Calu3 (cell line): ENCODE data around the gene RBFOX1. TPM values are rescaled to one million over a fixed set of nuclear protein-coding genes. Genes with fewer than 3 reads are reported as not detected.

Source experiments
- BruUV-seq: library from RNA; stranded (reverse); fragments of 400-500 nt; replicated peaks from 2 replicates; lab custom pipeline; 2021; lab: Mats Ljungman, UMichigan
- CTCF ChIA-PET: fragments of 300-600 bp; sonication (Branson Sonifier 250); formaldehyde crosslinking; loops from one replicate; lab custom pipeline; 2022; ENCODE audit warnings: antibody characterized with exemption; lab: Charles Lee
- DNase-seq: peaks from one replicate; pipeline ENCODE4 v3.0.0; 2022
- H3K27ac Mint-ChIP-seq: one replicate; pipeline ENCODE4 v1.8.0; 2022; ENCODE audit warnings: mixed read lengths; ENCODE audit not compliant: unreplicated experiment
- H3K27me3 Mint-ChIP-seq: one replicate; pipeline ENCODE4 v1.8.0; 2022; ENCODE audit warnings: mixed read lengths; ENCODE audit not compliant: unreplicated experiment
- H3K36me3 Mint-ChIP-seq: one replicate; pipeline ENCODE4 v1.8.0; 2022; ENCODE audit warnings: mild to moderate bottlenecking, moderate library complexity, mixed read lengths; ENCODE audit not compliant: insufficient read depth, unreplicated experiment
- H3K4me1 Mint-ChIP-seq: one replicate; pipeline ENCODE4 v1.8.0; 2022; ENCODE audit warnings: mild to moderate bottlenecking, low read depth, mixed read lengths; ENCODE audit not compliant: unreplicated experiment
- H3K4me3 Mint-ChIP-seq: one replicate; pipeline ENCODE4 v1.8.0; 2022; ENCODE audit warnings: mild to moderate bottlenecking, low read depth, moderate library complexity, mixed read lengths; ENCODE audit not compliant: unreplicated experiment
- H3K9me3 Mint-ChIP-seq: one replicate; pipeline ENCODE4 v1.8.0; 2022; ENCODE audit warnings: low read depth, mixed read lengths; ENCODE audit not compliant: unreplicated experiment
- CTCF ChIP-seq: fragments of 200-600 bp; IDR thresholded peaks from one replicate; pipeline ENCODE4 v1.8.0; 2022; ENCODE audit warnings: antibody characterized with exemption; ENCODE audit not compliant: unreplicated experiment
- intact Hi-C: fragments of 100-400 bp; cut with micrococcal nuclease; formaldehyde crosslinking; loops from one replicate; pipeline ENCODE4 v1.10.0; 2022; ENCODE audit not compliant: unreplicated experiment
- total RNA-seq: library from RNA; stranded (reverse); gene quantifications from 2 replicates; pipeline ENCODE4 v1.2.3, GENCODE V29; 2022

RBFOX1 gene
- total RNA-seq, 1 experiment from 2014 or later = not detected

- CTCF ChIA-PET = no interaction called here
- BruUV-seq = no TSS peak
- Mint-ChIP-seq H3K4me3 (no peak overlapping the region), H3K27me3 (no peaks in the 10 kb centered on the region), H3K9me3 (peaks cover 17% of the 10 kb centered on the region), H3K27ac (no peak overlapping the region), H3K36me3 (no peaks in the 10 kb centered on the region), H3K4me1 (no peaks in the 10 kb centered on the region)
- TF ChIP-seq CTCF = no peak
- intact Hi-C loops = no loop called here
- DNase-seq = no peak
Measured at GRCh38 chr16:7713244-7713643, 380.6 kb downstream of the RBFOX1 start.

GRCh38 chr16:7714775-7715174, 382.1 kb downstream of the RBFOX1 start:
- CTCF ChIA-PET = no interaction called here
- Mint-ChIP-seq H3K9me3 (peaks cover 13% of the 10 kb centered on the region), H3K36me3 (no peaks in the 10 kb centered on the region), H3K27me3 (no peaks in the 10 kb centered on the region), H3K27ac (no peak overlapping the region), H3K4me1 (no peaks in the 10 kb centered on the region), H3K4me3 (no peak overlapping the region)
- intact Hi-C loops = no loop called here
- no peak for TF ChIP-seq CTCF
- no TSS peak for BruUV-seq
- no peak for DNase-seq

DNA sequence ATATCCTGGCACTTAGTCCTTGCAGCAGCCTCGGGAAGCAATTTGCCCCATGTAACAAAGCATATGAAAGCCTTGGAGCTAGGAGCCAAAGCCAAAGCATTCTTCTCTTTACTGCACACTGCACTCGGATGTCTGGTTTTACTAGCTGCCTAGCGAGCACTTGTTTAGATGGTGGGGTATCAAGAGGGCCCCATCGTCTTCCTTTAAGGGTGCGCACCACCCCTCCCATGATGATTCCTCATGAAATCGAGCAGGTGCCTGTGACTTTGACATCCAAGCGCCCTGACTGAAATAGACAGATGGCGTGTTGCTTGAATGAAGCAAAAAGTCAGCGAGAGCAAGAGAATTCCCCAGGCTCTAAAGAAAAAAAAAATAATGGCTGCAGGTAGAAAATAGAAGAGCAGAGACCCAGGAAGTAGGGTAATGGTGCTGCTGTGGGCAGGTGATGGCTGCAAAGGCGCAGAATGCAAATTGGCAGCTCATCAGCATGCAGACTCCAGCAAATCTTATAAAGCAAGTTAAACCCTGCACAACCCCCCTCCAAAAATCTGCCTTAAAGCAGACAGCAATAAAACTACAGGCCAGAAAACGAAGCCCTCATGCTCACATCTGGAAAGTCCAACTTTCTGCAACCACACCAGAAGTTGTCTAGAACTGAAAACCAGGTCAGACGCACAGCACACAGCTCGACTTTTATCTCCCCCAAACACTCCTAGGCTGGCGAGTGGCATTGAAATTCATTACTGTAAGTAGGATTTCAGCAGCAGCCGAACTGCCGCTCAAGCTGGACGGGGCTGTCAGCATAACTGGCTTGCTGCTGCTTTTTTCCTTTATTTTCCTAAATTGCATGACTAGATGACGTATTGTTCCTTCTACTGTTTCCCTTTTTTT, 384.3 kb downstream of the RBFOX1 start:
- H3K4me3 Mint-ChIP-seq = no peak overlapping the region
- H3K4me1 Mint-ChIP-seq = no peaks in the 10 kb centered on the region
- CTCF ChIA-PET = interaction anchor here (0.5 to 0.6 kb wide), 2 partner anchors 294 to 494 kb away, joined by 3 to 4 read pairs; no protein-coding TSS in a partner anchor
- intact Hi-C loops = no loop called here
- H3K36me3 Mint-ChIP-seq = no peaks in the 10 kb centered on the region
- BruUV-seq = no TSS peak
- TF ChIP-seq CTCF = no peak
- peaks cover 7% of the 10 kb centered on the region for H3K9me3 Mint-ChIP-seq
- H3K27me3 Mint-ChIP-seq = no peaks in the 10 kb centered on the region
- DNase-seq = no peak
- no peak overlapping the region for H3K27ac Mint-ChIP-seq

GRCh38 chr16:7722761-7723160, 390.1 kb downstream of the RBFOX1 start:
- no peak overlapping the region for H3K4me3 Mint-ChIP-seq
- no peaks in the 10 kb centered on the region for H3K27me3 Mint-ChIP-seq
- H3K4me1 Mint-ChIP-seq = no peaks in the 10 kb centered on the region
- CTCF ChIA-PET = no interaction called here
- H3K36me3 Mint-ChIP-seq = no peaks in the 10 kb centered on the region
- DNase-seq = no peak
- no peak for TF ChIP-seq CTCF
- BruUV-seq = no TSS peak
- H3K27ac Mint-ChIP-seq = no peak overlapping the region
- H3K9me3 Mint-ChIP-seq = peaks cover 8% of the 10 kb centered on the region
- intact Hi-C loops = no loop called here
